H1 (cell line): Measurements from ENCODE around the gene UBR1.

Source experiments
- CEBPB ChIP-seq: IDR thresholded peaks from 2 replicates; pipeline ENCODE4 v1.6.1; 2012; ENCODE audit warnings: low read depth, low read length
- EGR1 ChIP-seq: IDR thresholded peaks from 2 replicates; pipeline ENCODE4 v1.6.1; 2011; ENCODE audit warnings: low read depth, low read length, borderline replicate concordance
- EZH2 ChIP-seq: fragments of 200-600 bp; sonication (generic); IDR thresholded peaks from 2 replicates; pipeline ENCODE4 v1.7.1; 2012; ENCODE audit warnings: low read depth, mild to moderate bottlenecking, moderate library complexity, low read length, inconsistent platforms; ENCODE audit not compliant: severe bottlenecking
- FOSL1 ChIP-seq: IDR thresholded peaks from 2 replicates; pipeline ENCODE4 v1.6.1; 2011; ENCODE audit warnings: mild to moderate bottlenecking, low read depth, low read length, moderate library complexity; ENCODE audit not compliant: insufficient read depth
- HDAC6 ChIP-seq: IDR thresholded peaks from one replicate; pipeline ENCODE4 v1.7.1; 2012; ENCODE audit warnings: low read depth, mild to moderate bottlenecking, inconsistent platforms, low read length, moderate library complexity
- KDM1A ChIP-seq: fragments of 200-600, 300-600 bp; sonication (generic); IDR thresholded peaks from 2 replicates; pipeline ENCODE4 v1.7.1; 2016; ENCODE audit warnings: mild to moderate bottlenecking, low read length, borderline replicate concordance
- KDM4A ChIP-seq: IDR thresholded peaks from one replicate; pipeline ENCODE4 v1.7.1; 2012; ENCODE audit warnings: low read depth, mild to moderate bottlenecking, moderate library complexity, low read length, inconsistent platforms; ENCODE audit not compliant: severe bottlenecking
- POLR2A ChIP-seq, 2 experiments: IDR thresholded peaks; 1 replicate in 1 of 2; 2 replicates in 1 of 2; pipeline ENCODE4 v1.6.1; 2011; ENCODE audit warnings: low read depth in 2 of 2, low read length in 2 of 2, mild to moderate bottlenecking in 2 of 2; ENCODE audit errors: control extremely low read depth in 1 of 2
- POLR2AphosphoS5 ChIP-seq: IDR thresholded peaks from 2 replicates; pipeline ENCODE4 v1.6.1; 2011; ENCODE audit warnings: low read depth, low read length
- SP1 ChIP-seq: IDR thresholded peaks from 2 replicates; pipeline ENCODE4 v1.6.1; 2011; ENCODE audit warnings: low read depth, low read length
- SP2 ChIP-seq: IDR thresholded peaks from 2 replicates; pipeline ENCODE4 v1.6.1; 2012; ENCODE audit warnings: mild to moderate bottlenecking, low read length, inconsistent platforms
- TF ChIP-seq, protein P1 (sequence below), 3 experiments: IDR thresholded peaks; 1 replicate in 2 of 3; 2 replicates in 1 of 3; pipeline versions ENCODE4 v1.5.1 to v1.6.1; 2011; ENCODE audit warnings: low read length in 3 of 3, mild to moderate bottlenecking in 3 of 3, inconsistent platforms in 2 of 3, low read depth in 1 of 3, moderate library complexity in 1 of 3; ENCODE audit not compliant: insufficient read depth in 1 of 3; ENCODE audit errors: control extremely low read depth in 1 of 3
- TF ChIP-seq, protein P2 (sequence below): IDR thresholded peaks from 2 replicates; pipeline ENCODE4 v1.6.1; 2011; ENCODE audit warnings: low read depth, mild to moderate bottlenecking, low read length; ENCODE audit not compliant: insufficient read depth
- TF ChIP-seq, protein P3 (sequence below): IDR thresholded peaks from 2 replicates; pipeline ENCODE4 v1.6.1; 2011; ENCODE audit warnings: low read length, improper control_type of control experiment

DNA sequence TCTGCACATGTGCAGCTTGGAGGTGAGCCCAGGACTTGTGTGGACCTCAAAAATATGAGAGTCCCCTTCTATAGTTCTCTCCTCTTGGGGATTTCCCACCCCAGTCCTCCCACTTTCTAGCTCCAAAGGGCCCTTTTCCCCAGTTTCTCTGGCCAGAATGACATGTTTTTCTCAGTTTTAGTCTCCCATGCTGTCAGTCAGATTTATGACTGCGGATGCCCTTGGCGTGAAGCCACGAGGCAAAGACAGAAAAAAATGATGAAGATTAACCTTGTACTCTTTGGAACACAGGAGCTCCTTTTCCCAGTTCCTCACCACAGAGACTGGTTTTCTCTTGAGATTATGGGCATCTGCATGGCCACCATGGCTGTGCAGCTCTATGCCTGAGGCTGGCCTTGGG, 113.2 kb downstream of the UBR1 start:
- no peak for TF ChIP-seq POLR2A (IDR thresholded peaks at IDR 0.05; ENCODE audit: control extremely low read depth in 1 of 2, low read depth in 2 of 2, low read length in 2 of 2)
- no peak for TF ChIP-seq FOSL1
- TF ChIP-seq KDM4A: no peak
- no peak for TF ChIP-seq CEBPB
- TF ChIP-seq KDM1A: no peak
- TF ChIP-seq, protein P1, sequence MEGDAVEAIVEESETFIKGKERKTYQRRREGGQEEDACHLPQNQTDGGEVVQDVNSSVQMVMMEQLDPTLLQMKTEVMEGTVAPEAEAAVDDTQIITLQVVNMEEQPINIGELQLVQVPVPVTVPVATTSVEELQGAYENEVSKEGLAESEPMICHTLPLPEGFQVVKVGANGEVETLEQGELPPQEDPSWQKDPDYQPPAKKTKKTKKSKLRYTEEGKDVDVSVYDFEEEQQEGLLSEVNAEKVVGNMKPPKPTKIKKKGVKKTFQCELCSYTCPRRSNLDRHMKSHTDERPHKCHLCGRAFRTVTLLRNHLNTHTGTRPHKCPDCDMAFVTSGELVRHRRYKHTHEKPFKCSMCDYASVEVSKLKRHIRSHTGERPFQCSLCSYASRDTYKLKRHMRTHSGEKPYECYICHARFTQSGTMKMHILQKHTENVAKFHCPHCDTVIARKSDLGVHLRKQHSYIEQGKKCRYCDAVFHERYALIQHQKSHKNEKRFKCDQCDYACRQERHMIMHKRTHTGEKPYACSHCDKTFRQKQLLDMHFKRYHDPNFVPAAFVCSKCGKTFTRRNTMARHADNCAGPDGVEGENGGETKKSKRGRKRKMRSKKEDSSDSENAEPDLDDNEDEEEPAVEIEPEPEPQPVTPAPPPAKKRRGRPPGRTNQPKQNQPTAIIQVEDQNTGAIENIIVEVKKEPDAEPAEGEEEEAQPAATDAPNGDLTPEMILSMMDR (IDR thresholded peaks at IDR 0.05; ENCODE audit: control extremely low read depth in 1 of 3, insufficient read depth in 1 of 3, low read depth in 1 of 3, low read length in 3 of 3): no peak
- TF ChIP-seq, protein P2, sequence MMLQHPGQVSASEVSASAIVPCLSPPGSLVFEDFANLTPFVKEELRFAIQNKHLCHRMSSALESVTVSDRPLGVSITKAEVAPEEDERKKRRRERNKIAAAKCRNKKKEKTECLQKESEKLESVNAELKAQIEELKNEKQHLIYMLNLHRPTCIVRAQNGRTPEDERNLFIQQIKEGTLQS: no peak
- no peak for TF ChIP-seq EZH2
- TF ChIP-seq, protein P3, sequence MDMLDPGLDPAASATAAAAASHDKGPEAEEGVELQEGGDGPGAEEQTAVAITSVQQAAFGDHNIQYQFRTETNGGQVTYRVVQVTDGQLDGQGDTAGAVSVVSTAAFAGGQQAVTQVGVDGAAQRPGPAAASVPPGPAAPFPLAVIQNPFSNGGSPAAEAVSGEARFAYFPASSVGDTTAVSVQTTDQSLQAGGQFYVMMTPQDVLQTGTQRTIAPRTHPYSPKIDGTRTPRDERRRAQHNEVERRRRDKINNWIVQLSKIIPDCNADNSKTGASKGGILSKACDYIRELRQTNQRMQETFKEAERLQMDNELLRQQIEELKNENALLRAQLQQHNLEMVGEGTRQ: no peak
- TF ChIP-seq SP2: no peak
- TF ChIP-seq HDAC6: no peak
- TF ChIP-seq SP1: no peak
- TF ChIP-seq POLR2AphosphoS5: no peak
- no peak for TF ChIP-seq EGR1
